Activated CD8-positive, alpha-beta memory T cell treated with anti-CD3 and anti-CD28 coated beads, Interleukin-2, amount 50 U/mL, for 4 hours (primary cell): ENCODE measurements around the gene SLC13A1.

Source experiments
- DNase-seq: peaks from one replicate; pipeline ENCODE4 v3.0.0-alpha.2; 2020

The SLC13A1 gene

DNA sequence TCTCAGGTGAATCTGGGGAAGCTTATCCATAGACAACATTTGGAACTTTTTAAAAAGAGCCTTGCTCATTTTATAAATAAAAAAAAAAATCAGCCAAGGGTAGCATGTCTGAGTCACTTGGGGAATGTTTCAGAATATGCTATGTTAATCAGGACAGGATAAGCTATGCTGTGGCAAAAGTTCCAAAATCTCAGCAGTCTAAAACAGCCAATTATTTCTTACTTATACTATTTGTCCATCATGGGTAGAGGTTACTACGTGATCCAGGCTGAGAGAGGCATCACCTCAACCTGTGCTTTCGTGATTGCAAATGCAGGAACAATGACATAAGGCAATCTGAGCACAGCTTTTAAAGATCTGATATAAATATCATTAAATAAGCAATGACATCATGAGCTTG, 6.5 kb downstream of the SLC13A1 start:
- DNase-seq, result no peak

DNA sequence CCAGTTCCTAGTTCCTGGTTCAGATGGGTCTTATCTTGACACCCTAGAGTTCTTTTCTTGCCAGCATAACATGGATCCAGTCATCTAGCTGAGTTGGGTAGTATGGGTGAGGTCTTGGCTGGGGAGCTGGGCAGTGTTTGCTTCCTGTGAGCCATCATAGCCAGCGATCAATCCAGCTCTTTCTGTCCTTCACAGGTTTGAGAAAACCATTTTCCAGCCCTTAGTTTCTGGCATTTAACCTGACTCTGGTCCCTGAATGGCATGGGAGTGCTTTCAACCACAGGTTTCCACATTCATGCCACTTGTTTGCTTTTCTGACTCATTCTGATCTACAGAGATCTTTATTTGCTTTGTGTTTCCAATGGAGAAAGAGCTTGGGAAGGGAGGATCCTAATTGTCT, 8.6 kb downstream of the SLC13A1 start:
- DNase-seq, result no peak

DNA sequence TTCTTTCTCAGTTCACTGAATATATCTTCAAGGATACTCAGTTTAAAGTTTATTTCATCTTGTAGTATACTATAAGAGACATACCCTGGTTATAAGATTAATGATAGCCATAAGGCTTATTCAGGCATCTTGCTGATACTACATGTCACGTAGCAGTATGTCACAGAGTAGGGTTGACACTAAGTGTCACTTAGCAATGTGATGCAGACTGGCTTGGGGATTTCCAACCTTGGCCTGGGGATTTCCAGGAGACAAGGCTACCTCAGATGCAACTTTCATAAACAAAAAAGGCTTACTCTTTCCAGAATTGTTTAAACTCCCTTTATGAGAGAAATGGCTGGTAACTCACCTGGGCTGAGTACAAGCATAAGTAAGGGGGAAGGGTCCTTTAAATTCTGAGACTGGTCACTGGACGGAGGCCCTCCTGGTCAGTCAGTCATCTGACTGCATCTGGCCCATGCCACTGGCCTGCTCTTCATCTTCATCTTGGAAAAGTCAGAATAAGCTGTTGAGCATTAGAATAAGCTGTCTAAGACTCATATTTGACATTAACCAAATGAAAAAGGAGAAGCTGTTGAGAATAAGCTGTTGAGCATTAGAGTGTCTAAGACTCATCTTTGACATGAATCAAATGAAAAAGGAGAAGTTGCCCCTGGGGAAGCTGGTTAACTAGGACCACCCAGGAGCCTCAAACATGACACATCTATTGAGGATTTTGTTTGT, 9.5 kb downstream of the SLC13A1 start:
- no peak for DNase-seq

DNA sequence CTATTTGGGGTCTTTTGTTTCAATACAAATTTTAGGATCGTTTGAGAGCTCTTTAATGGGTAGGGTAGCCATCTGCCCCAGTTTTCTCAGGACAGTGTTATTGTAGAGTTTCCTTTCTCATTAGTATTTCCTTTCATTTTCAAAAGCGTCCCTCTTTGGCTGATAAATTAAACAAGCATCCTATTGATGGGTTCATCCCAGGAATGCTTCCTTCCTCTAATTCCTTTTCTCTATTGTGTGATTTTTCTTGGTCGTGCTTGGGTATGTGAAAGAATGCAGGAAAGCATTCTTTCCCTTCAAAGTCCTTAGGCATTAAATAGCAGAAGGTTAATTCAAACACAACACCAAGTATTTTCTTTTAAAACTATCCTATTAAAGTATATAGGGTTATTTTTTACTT, 14.0 kb downstream of the SLC13A1 start:
- DNase-seq, result no peak

DNA sequence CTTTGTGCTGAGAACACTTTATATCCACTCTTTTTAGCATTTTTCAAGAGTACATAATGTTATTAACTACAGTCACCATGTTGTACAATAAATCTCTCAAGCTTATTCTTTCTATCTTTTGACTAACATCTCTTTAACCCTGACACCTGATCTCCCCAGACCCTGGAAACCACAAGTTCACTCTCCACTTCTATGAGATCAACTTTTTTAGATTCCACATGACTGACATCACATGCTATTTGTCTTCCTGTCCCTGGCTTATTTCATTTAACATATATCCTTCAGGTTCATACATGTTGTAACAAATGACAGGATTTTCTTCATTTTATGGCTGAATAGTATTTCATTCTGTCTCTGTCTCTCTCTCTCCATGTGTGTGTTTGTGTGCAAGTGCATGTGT, 15.5 kb downstream of the SLC13A1 start:
- DNase-seq, result no peak

DNA sequence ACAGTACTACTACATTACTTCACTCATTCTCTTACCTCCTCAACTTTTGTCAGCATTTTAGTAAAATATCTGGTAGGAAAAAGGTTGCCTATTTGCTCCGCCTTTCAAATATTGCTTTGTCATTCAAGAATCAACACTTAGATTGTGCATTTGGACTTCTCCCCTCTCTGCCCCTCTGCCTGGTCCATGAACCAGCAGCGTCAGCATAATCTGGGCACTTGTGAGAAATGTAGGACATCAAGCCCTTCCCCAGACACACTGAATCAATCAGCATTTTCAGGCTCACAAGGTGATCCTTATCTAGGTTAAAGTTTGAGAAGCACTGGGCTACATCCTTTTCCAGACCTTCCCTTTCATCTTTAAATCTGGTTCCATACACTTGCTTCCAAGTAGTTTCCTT, 16.3 kb downstream of the SLC13A1 start:
- no peak for DNase-seq

DNA sequence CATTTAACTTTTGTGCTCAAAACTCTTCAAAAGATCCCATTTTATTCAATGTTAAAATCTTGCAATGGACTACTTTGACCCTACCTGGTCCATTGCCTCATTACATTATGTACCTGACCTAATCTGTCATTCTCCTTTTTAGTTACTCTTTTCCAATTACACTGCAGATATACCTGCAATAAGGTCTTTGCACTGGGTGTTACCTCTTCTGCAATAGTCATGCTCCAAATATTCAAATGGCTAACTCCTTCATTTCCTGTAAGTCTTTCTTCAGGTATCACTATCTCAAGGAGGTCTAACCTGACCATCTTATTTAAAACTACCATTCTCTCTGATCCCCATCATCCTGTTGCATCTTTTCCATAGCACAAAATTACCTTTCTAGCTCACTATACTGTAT, 22.3 kb downstream of the SLC13A1 start:
- no peak for DNase-seq

DNA sequence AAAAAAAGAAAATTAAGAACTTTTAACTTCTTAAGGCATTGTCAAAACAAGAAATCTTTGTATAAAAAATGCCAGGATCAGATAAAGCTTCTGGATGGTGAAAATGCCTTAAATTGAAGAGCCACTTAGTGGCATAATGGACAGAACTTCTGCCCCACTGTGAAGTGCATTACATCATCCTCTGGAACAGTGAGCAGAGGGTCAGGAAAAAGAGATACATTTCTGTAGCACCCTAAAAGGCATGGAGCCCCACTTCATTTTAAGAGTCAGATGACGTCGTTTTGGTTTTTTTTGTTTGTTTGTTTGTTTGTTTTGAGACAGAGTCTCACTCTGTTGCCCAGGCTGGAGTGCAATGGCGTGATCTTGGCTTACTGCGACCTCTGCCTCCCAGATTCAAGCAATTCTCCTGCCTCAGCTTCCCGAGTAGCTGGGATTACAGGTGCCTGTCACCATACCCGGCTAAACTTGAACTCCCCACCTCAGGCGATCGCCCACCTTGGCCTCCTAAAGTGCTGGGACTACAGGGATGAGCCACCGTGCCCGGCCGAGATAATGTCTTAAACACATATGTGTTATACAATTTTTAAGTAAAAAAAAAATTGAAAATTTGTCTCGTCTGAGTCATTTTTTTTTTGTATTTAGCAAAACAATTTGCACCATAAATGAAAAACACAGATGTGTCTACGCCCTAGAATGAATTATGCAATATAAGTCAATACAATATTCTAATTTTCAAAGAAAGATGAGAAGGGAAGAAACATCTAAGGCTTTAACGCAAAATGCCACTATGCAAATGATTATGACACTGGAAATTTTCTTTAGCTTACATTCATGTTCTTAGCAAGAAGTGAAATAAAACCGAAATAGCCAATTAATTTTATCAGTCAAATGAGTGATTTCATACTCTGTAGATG, 29.2 kb downstream of the SLC13A1 start:
- no peak for DNase-seq

DNA sequence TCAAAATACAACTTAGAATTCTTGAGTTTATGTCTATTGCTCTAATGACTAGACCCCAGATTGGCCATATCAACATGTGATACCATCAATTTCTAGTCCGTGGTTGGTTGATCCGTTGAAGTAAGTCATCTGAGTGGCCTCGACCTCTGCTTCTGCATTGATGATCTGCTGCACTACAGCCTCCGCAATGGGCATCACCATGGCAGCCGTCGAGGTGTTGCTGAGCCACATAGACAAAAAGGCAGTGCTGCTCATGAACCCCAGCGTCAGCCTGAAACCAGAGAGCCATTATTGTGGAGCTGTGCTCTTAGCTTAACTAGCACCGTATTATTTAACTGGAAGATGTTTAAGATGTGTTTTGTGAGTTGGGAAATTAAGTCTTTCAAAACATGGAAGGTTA, 30.7 kb downstream of the SLC13A1 start:
- no peak for DNase-seq

DNA sequence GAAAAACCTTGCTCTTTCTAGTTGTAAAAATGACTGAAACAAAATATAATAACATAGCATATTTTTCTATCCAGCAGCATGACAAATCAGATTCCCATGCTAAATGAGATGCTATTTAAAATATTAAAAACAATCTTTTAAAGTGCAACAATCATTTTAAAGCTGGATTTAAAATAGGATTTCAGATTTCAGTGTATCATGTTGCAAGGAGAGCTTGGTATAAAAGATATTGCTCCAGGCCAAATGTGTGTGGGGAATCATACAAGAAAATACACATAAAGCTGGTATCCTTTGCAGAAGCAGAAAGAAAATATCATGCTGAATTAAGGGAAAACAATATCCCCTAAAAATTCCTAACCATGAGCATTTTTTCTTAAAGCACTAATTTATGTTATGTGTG, 42.2 kb downstream of the SLC13A1 start:
- no peak for DNase-seq

DNA sequence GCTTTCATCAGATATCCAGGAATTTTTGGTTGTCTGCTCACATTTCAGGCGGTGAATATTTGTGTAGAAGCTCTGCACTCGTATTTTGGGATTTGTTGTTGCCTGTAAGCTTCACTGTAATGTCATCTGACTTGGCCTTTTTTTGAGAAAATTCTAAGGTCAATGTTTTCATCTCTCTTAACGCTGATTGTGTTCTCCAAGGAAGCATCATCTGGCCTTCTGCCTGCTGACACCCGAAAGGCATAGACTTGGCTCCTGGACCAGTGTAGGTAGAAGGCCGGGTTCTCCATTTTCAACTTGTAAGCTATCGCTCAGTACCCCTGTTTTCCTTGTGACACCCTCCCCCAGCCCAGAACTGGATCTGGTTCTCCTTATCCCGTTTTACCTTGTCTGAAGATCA, 44.2 kb downstream of the SLC13A1 start:
- DNase-seq, result no peak

DNA sequence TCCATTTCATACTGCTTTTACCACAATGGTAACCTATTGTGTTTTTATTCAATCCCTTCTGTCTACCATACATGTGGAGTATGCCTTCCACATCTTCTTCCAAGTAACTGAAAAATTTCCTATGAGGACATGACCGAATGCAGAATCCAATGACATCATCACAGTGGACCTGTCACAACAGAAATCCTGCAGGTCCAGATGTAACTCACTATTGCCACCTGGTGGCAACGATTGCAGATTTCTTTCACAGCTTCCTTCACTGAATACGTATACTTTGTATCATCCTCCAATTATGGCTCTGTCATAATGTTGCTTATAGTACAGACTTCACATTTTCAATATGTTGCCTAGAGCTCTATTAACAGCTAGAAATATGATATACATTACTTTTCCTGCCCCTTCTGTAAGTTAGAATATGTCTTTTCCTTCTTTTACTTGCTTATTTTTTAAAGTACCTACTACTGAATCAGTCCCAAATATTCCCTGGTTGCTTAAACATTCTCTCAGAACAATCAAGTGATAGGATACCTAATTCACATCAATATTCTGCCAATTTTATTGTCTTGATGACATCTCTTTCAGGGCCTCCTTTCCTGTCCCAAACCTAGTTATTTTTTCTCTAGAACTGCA, 45.4 kb downstream of the SLC13A1 start:
- no peak for DNase-seq

DNA sequence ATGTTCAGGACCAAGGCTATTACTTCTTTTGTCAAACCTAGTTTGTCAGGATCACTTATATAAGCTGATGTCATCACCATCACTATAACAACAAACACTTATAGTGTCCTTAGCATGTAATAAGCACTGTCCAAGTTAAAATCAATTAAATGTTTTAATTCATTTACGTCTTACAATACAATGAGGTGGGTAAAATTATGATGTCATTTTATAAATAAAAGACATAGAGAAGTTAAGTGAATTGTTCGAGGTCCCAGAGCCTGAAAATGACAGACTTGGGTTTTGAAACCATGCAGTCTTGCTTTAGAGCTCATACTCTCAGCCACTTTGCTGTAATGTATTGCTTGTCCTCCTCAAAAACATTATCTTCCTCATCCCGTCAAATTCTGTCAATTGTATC, 48.3 kb downstream of the SLC13A1 start:
- DNase-seq, result no peak

DNA sequence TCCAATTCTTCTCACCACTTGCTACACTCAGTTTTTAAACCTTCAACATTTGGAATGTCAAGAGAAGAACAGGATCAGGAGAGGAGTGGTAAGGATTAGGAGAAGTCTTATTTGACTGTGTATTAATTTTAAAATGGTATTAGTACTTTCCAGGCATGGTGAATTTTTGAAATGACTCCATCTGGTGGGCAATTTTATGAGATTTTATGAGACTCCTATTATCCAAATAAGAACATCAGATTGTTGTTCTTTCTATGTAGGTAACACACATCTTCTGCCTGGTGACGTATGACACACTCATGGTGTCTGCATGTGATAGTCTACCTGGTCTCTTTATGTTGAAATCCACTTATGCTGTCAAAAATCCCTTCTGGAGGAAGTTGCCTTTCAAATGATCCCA, 51.0 kb downstream of the SLC13A1 start:
- no peak for DNase-seq

DNA sequence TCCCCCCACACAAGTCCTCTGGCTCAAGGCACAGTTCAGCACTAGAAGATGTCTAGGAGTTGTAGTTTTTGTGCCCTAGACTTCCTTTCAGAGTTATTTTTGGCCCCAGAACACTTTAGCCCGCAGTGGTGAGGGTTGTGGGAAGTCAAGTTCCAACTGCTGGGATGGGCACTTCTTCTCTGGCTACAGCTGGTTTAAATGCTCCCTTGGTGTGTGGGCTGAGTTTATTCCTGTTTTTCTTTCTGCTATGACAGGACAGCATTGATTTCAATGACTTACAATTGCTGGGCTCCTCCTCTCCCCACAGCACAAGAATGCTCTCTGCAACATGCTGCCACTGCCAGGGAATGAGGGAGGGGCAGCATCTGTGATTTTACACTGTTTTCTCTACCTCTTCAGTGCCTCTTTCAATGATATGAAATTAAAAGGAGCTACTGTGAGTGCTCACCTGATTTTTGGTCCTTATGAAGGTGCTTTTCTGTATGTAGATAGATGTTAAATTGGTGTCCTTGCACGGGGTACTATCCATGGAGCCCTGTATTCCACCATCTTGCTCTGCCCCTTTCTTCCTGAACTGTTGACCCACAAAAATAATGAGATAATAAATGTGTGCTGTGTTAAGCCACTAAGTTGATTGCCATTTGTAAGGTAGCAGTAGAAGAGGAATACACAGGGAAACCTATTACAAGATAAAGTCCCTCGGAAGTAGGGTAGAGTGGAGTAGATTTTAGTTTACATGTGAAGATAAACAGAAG, 56.3 kb downstream of the SLC13A1 start:
- no peak for DNase-seq

DNA sequence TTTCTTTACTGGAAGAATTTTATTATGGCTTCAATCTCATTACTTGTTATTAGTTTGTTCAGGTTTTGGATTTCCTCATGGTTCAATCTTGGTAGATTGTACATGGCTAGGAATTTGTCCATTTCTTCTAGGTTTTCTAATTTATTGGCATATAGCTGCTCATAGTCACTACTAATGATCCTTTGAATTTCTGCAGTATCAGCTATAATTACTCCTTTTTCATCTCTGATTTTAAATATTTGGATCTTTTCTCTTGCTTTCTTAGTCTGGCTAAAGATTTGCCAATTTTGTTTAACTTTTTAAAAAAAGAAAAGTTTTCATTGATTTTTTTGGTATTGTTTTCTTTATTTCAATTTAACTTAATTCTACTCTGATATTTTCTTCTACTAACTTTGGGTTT, 59.2 kb downstream of the SLC13A1 start:
- no peak for DNase-seq

DNA sequence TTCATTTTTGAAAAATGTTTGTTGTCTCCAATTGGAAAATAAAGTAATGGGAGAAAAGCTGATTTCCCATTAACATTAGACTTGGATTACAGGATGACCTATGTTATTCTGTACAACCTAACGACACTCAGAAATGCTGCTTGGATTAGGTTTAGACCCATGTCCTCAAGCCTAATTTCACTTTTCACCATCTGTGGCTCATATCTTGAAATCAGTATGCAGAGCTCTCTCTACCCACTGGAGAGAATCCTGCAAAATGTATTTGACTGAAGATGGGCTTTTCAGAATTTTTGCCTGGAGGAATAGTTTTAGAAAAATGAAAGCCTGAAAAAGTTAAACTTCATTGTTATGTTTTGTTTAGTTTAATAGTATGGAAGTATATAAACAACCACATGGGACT, 63.8 kb downstream of the SLC13A1 start:
- no peak for DNase-seq

DNA sequence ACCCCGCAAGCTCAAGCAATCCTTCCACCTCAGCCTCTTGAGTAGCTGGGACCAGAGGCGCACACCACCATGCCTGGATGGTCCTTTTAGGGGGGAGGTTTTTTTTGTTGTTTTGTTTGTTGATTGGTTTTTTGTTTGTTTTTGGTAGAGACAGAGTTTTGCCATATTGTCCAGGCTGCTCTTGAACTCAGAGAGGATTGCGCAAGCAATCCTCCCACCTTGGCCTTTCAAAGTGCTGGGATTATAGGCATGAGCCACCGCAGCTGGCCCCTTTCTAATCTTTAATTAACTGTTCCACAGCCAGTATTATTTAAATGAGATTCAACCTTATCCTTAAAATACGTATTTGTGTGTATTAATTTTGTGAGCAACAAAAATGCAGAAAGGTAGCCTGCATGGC, 65.8 kb downstream of the SLC13A1 start:
- DNase-seq, result no peak

DNA sequence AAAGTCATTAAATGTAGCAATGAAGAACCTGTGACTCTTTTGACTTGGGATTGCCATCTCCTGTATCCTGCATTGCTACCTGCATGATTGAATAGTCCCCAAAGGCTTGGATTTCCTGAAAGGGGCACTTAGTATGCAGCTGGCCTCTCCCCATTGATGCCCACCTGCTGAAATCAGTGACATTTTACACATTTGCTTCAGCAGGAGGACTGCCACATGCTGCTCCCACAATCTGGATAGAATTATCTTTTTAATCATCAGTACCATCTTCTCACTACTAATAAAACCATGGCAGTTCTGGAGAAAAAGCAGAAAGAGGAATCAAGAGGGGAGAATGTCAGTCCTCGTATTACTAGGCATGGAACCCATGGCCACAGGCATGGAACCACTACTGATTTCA, 67.8 kb downstream of the SLC13A1 start:
- DNase-seq, result no peak

DNA sequence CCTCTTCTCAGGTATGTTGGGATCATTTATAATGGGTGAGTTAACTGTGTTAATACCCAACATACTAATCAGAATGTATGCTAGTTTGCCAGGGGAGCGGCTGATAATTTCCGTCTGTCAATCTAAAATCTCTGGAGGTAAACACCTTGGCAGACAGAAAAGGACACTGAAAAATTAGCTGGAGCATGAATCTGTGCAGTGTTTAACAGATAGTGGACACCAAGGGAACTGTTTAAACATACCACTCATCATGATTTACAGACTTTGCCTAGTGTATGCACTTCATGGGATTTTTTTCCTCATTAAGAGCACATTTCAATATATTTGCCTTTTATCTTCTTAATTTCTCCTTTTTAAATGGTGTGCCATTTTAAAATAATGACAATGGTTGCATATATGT, 68.2 kb downstream of the SLC13A1 start:
- no peak for DNase-seq

DNA sequence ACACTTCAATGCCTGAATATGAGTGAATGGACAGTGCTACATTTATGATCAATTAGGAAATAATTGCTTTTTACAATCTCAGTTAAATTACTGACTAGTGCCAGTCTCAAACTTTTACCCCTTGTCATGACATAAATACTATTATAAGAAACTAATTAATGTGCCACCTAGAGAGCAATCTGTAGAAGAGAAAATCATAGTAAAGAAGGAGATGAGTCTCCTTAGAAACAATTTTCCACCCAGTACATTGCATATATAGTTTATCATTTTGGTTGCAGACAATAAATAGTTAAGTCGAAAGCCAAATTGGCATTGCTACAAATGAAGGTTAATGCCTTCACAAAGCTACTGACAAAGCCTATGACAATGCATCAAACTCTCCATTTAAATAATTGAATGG, 68.6 kb downstream of the SLC13A1 start:
- no peak for DNase-seq

DNA sequence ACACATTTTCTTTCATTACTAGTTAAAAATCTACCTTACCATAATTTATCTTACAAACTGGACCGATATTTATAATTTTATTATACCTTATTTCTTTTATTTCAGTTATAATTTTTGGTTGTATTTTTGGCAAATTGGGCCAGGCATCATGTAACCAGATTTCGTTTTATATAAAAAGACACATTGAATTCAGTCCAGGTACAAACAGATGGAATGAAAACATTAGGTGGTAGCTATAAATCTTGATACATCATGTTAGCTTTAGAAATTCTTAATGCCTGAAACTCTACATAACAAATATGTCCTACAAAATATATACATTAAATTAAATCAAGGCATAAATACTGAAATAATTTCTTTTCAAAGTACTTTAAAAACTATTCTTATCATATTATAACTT, 73.1 kb downstream of the SLC13A1 start:
- no peak for DNase-seq

DNA sequence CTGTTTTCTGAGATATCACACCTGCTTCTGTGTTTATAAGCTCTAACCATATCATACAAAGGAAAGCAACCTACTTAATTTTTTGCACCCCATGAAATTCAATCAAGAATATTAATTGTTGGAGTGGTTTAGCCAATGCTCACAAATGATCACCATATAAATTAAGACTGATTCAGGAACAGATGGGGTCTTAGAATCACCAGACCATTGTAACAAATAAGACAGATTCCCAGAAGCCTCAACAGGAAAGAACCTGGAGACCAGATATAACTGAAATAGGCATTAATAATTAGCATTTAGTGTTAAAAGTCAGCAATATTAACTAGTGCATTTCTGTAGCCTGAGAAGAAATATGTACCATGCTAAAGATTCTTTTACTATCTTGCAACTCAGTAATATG, 73.6 kb downstream of the SLC13A1 start:
- no peak for DNase-seq
